HG03521 (cell line): ENCODE results near the gene CETP.
"Not testable (repeated sequence)": the region's sequence is repeated elsewhere in the genome, so short reads cannot be mapped to it uniquely, and the experiment has no call there.

ENCODE experiments used
- ATAC-seq: cut with Tn5 transposase; IDR thresholded peaks from one replicate; pipeline ENCODE4 v1.9.1; 2021; ENCODE audit warnings: mild to moderate bottlenecking, moderate library complexity; ENCODE audit not compliant: unreplicated experiment

CETP gene

GRCh38 chr16:56933828-56934598 lies 27.7 kb upstream of the CETP start:
- ATAC-seq, result no peak

- not testable (repeated sequence) for ATAC-seq
Measured at GRCh38 chr16:56934599-56935145, 27.1 kb upstream of the CETP start.

- no peak for ATAC-seq
Measured at GRCh38 chr16:56935201-56935600, 26.5 kb upstream of the CETP start.

- no peak for ATAC-seq
Measured at GRCh38 chr16:56936491-56936890, 25.3 kb upstream of the CETP start.

GRCh38 chr16:56936950-56937349 lies 24.8 kb upstream of the CETP start:
- no peak for ATAC-seq

GRCh38 chr16:56938664-56939513 lies 22.9 kb upstream of the CETP start:
- ATAC-seq, result no peak

- no peak for ATAC-seq
Measured at GRCh38 chr16:56939801-56940200, 21.9 kb upstream of the CETP start.

GRCh38 chr16:56941092-56941491 lies 20.7 kb upstream of the CETP start:
- no peak for ATAC-seq

GRCh38 chr16:56941856-56942331 lies 19.9 kb upstream of the CETP start:
- ATAC-seq, result no peak

- ATAC-seq, result no peak
Measured at GRCh38 chr16:56943761-56944375, 17.9 kb upstream of the CETP start.

GRCh38 chr16:56944954-56945839 lies 16.6 kb upstream of the CETP start:
- ATAC-seq, result no peak

- no peak for ATAC-seq
Measured at GRCh38 chr16:56945847-56946527, 15.8 kb upstream of the CETP start.

- no peak for ATAC-seq
Measured at GRCh38 chr16:56946767-56947603, 14.8 kb upstream of the CETP start.

- no peak for ATAC-seq
Measured at GRCh38 chr16:56947604-56947995, 14.2 kb upstream of the CETP start.

GRCh38 chr16:56948234-56948633 lies 13.5 kb upstream of the CETP start:
- ATAC-seq, result no peak

GRCh38 chr16:56950051-56950450 lies 11.7 kb upstream of the CETP start:
- no peak for ATAC-seq

GRCh38 chr16:56950455-56950854 lies 11.3 kb upstream of the CETP start:
- no peak for ATAC-seq

- ATAC-seq, result peak; percentile 38
Measured at GRCh38 chr16:56950881-56951771, 10.6 kb upstream of the CETP start.
